Right renal pelvis (tissue), 4 donors: ENCODE measurements around the gene PTGR1. TPM values are rescaled to one million over a fixed set of nuclear protein-coding genes. Genes with fewer than 3 reads are reported as not detected.
A peak's percentile ranks its signal among the peaks of the same experiment; 100 is the strongest.
"Not testable (repeated sequence)": the region's sequence is repeated elsewhere in the genome, so short reads cannot be mapped to it uniquely, and the experiment has no call there.

Source experiments
- DNase-seq, 4 donors: peaks; one replicate each; pipeline ENCODE4 v3.0.0-alpha.2; 2013; ENCODE audit warnings: low read depth in 4 of 4, low spot score in 3 of 4, missing footprints in 1 of 4
- polyA plus RNA-seq, 4 donors: library from polyadenylated mRNA; unstranded; fragments of 120-200 nt; gene quantifications; one replicate each; pipeline ENCODE4 v1.2.1, GENCODE V29; 2013; ENCODE audit not compliant: insufficient read length in 4 of 4

The PTGR1 gene
- polyA plus RNA-seq, 4 donors = 189 to 360 (median 259) TPM

GRCh38 chr9:111615928-111616327 lies 16.5 kb upstream of the PTGR1 start:
- DNase-seq = no peak

GRCh38 chr9:111613436-111614040 lies 14.1 kb upstream of the PTGR1 start:
- DNase-seq = no peak

GRCh38 chr9:111610845-111611244 lies 11.4 kb upstream of the PTGR1 start:
- DNase-seq = peak in 1 of 4 donors; percentile 61

- no peak for DNase-seq
These were observed 10.7 kb upstream of the PTGR1 start for GRCh38 chr9:111610149-111610548.

- DNase-seq = no peak
These were observed 5.7 kb upstream of the PTGR1 start for GRCh38 chr9:111605041-111605559.

- no peak for DNase-seq
These were observed 4.7 kb upstream of the PTGR1 start for GRCh38 chr9:111604054-111604615.

GRCh38 chr9:111603041-111603440 lies 3.6 kb upstream of the PTGR1 start:
- DNase-seq = no peak

- no peak for DNase-seq
These were observed 2.0 kb upstream of the PTGR1 start for GRCh38 chr9:111601237-111602018.

GRCh38 chr9:111599955-111600343 lies 502 bp upstream of the PTGR1 start:
- DNase-seq = no peak

GRCh38 chr9:111598733-111599091 lies 735 bp downstream of the PTGR1 start:
- DNase-seq = no peak

GRCh38 chr9:111597852-111598732 lies 1.4 kb downstream of the PTGR1 start:
- peak in 3 of 4 donors; percentile 54 to 65 (median 59) for DNase-seq

- DNase-seq = no peak
These were observed 10.6 kb downstream of the PTGR1 start for GRCh38 chr9:111588846-111589245.

- DNase-seq = no peak
These were observed 13.1 kb downstream of the PTGR1 start for GRCh38 chr9:111586378-111586777.

GRCh38 chr9:111582888-111583287 lies 16.6 kb downstream of the PTGR1 start:
- no peak for DNase-seq

- DNase-seq = no peak
These were observed 26.4 kb downstream of the PTGR1 start for GRCh38 chr9:111572950-111573604.

GRCh38 chr9:111568127-111568526 lies 31.3 kb downstream of the PTGR1 start:
- not testable (repeated sequence) for DNase-seq

GRCh38 chr9:111566234-111566633 lies 33.2 kb downstream of the PTGR1 start:
- DNase-seq = no peak

GRCh38 chr9:111561165-111561719 lies 38.2 kb downstream of the PTGR1 start:
- no peak for DNase-seq

- no peak for DNase-seq
These were observed 40.3 kb downstream of the PTGR1 start for GRCh38 chr9:111559000-111559610.
